ENCODE results near the gene THADA.
"Not testable (repeated sequence)": the region's sequence is repeated elsewhere in the genome, so short reads cannot be mapped to it uniquely, and the experiment has no call there.

The THADA gene

DNA sequence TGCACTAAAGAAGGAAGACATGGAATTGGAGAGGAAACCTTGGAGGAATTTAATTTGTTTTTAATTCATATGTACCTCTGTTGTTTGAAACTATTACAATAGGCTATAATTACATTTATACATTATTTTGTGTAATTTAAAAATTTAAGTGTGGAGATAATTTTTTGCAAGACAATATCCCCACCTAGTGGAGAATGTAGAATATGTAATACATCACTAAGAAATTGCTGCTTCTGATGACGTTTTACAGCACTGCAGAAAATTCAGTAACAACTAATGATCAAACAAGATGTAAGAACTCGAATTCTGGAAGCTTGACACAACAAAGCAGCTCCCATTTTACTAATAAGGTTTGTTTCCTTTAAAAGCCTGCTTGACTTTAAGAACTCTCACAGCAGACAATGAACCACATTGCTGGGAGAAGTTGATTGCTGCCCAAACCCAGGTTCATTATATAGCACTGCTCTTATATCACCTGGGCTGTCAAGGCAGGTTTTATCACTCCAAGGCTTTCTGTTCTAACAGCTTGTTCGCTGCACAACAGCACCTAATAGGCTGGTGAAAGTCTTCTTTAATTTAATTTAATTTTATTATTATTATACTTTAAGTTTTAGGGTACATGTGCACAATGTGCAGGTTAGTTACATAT, 53.4 kb downstream of the THADA start:
- no peak for DNase-seq (ENCODE audit: low read depth, low spot score)

DNA sequence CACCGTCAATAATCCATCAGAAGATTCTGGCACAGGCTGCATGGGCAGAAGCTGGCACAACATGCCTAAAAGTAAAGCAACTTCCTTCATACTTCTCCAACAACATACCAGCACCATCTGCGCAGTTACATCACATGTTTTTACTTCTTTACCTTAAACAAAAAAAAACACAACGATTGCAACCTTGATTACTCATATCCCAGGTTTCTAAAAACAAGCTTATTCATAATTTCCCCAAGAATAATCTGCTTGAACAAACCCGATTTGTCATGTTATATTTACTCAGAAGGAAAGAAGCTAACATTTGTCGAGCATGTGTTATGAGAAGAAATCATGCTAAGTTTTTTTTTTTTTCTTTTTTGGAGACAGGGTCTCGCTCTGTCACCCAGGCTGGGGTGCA, 54.7 kb downstream of the THADA start:
- DNase-seq (ENCODE audit: low read depth, low spot score) = no peak

DNA sequence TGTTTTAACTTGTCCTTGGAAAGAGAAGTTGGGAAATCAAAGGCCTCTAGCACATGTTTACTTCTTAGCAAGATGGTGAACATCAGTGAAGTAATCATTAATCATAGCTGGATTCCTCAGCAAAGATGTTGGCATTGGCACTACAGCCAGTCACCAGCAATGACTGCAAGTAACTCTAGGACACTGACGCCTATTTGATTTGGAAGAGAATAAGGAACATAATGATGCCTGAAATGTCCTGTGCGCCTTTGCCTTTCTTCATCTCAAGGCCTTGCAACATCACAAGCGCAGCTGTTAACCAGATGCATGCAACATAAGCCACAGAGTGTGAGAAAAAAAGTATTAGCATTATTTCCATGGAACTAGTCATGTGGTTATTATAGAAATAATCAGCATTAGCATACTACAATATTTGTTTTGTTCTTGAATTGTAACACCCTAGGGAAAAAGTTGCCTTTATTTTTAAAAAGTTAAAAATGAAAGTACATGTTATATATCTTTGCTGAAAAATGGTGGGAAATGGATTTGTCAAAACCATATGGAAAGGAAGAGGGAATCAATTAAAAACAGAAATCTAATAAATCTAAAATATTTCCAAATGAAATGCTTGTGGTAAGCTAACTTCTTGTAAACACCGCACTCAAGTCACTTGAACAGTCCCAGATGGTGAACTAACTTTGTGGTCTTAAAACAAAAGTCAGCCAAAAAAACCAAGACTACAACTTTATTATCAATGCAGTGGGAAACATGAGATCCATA, 55.6 kb downstream of the THADA start:
- peak; percentile 55 for DNase-seq (ENCODE audit: low read depth, low spot score)

DNA sequence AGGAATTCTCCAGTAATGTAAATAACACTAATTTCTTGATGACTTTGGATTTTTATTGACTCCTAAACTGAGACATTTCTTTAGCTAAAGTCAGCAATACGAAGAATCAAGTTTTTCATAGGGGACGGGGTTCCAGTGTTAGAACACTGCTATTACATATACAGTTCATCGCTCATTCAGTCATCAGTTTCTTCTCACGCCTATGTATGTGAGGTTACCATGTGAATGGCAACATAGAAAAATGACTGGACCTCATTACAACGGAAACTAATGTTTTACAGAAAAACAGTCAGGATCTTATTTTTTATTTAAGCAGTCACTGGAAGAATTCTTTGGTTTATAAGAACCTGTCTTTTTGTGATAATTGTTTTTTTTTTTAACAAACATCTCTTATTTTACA, 56.4 kb downstream of the THADA start:
- no peak for DNase-seq (ENCODE audit: low read depth, low spot score)

DNA sequence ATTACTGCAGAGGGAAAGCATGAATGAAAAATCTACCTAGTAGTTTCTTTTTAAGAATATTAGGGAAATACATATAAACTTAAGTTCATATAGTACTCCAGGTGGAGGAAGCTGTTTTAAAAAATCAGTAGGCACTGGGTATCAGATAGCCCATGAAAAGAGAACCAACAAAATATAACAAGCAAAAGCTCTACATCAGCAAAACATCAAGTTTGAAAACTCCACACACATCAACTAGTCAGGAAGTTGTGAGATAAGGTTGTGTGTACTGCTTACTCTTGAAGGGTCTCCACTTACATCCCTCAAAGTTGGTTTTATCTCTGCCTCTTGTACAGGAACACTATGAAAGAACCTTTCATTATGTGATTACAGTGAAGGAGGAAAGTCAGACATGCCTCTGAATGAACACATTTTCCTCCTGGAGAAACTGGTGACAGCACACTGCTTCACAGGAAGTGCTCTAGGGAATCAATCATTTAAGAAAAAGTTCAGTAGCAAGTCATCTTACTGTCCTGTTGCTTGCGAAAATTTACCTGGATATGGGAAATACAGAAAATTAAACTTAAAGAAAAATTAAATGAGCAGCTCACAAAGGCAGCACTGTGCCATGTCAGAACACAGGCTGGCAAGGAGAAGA, 57.7 kb downstream of the THADA start:
- DNase-seq (ENCODE audit: low read depth, low spot score) = no peak

DNA sequence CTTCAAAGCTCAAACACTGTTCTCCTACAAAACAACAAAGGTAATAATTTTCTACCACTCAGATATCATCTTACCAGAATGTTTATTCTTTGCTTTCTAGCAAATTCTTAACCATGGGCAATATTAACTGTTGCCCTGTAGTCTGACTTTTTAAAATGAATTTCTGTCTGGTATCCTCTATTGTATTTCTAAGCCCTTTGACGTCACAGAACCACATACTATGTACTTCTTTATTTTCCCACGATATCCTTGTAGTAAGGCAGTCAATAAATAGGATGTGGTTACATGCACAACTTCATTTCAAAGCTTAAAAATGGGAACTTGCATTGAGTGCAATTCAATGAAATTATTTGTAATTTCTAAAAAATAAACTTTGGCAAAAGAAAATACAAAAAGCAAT, 58.7 kb downstream of the THADA start:
- DNase-seq (ENCODE audit: low read depth, low spot score) = no peak

DNA sequence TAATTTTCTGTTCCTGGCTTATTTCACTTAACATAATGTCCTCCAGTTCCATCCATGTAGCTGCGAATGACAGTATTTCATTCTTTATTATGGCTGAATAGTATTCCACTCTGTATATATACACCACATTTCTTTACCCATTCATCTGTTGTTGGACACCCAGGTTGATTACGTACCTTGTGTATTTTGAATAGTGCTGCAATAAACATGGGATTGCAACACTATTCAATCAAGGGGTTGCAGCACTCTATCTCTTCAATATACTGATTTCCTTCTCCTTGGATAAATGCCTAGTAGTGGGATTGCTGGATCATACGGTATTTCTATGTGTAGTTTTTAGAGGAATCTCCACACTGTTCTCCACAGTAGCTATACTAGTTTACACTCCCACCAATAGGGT, 61.3 kb downstream of the THADA start:
- DNase-seq (ENCODE audit: low read depth, low spot score) = no peak

DNA sequence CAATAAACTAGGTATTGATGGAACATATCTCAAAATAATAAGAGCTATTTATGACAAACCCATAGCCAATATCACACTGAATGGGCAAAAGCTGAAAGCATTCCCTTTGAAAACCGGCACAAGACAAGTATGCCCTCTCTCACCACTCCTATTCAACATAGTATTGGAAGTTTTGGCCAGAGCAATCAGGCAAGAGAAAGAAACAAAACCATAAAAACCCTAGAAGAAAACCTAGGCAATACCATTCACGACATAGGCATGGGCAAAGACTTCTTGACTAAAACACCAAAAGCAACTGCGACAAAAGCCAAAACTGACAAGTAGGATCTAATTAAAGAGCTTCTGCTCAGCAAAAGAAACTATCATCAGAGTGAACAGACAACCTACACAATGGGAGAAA, 63.3 kb downstream of the THADA start:
- not testable (repeated sequence) for DNase-seq (ENCODE audit: low read depth, low spot score)

DNA sequence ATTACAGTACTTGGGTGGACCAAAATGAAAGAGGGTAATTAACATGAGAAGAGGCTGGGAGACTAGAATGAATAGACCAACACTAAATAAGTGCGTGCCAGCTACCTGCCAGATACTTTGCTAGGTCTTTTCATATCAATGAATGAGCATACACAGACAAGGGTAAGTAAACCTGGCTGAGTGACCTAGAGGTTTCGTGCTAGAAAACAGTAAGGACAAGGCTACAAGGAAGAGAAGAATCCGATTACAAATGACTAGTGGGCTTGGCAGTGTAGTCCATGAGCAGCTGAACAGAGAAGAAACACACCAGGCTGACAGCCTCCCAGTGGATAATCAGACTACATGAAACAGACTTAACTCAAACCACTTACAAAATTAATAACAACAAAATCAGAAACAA, 64.6 kb downstream of the THADA start:
- no peak for DNase-seq (ENCODE audit: low read depth, low spot score)

DNA sequence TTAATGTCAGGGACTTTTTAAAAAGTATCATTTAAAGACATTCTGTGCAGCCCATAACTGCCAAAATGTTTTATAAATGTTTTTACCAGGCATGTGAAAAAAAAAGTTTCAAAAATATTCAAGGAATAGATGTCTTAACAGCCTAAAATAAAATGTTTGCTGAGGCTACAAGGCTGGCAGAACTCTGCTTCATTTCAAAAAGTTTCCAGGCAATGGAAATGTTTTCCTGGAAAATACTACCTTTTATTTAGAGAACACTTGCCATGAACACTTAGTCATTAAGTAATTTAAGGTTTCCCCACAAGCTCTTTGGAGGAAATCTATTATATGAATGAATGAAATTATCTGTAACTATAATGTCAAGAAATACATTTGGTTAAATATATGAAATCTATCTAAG, 68.8 kb downstream of the THADA start:
- DNase-seq (ENCODE audit: low read depth, low spot score) = no peak

DNA sequence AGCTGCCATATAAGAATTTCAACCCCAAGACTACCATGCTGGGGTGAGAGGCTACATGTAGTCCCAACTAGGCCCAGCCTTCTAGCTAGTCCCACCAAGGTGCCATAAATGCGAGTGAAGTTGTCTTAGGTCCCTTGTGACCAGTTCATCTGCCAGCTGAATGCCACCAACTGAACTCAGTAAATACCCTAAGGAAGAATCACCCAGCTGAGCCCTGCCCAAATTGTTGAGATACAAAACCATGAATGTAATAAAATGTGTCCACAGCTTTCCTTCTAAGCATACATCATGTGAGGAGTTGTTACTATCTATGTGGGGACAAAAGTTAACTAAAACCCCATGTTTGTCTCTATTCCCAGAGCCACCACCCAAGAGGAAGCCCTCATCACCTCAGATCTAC, 70.3 kb downstream of the THADA start:
- no peak for DNase-seq (ENCODE audit: low read depth, low spot score)

DNA sequence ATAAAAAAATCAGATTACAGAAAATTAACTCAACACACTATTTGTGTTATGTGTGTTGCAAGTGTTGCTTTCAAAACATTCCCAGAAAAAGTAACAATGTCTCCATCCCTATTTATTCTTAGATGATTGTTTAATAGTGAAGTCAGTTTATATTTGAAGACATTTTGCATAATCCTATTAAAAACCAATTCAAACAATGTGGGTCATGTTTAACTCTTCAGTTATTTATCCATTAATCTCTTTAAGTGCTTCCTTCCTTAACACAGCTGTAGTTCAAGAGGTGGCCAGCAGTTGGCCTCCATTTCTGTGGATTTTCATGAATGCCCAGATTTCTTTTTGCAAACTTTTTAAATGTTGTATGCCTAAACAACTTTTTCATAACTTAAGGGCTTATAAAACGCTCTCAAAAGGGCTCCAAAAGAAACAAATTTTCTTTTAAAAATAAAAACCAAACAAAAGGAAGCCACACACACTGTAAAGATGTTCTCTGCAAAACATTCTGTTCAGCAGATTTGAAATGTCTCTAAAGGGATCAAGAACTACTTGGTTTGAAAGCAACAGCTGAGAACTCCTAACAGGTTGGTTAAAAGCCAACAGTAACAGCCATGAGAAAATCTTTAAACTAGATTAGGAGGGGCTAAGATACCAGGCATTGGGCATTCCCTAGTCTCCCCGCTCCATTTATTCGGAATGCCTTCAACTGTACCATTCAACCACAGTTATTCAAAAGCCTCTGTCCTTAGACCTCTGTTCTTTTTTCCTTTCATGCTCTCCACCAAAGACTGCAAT, 71.5 kb downstream of the THADA start:
- DNase-seq (ENCODE audit: low read depth, low spot score) = no peak

DNA sequence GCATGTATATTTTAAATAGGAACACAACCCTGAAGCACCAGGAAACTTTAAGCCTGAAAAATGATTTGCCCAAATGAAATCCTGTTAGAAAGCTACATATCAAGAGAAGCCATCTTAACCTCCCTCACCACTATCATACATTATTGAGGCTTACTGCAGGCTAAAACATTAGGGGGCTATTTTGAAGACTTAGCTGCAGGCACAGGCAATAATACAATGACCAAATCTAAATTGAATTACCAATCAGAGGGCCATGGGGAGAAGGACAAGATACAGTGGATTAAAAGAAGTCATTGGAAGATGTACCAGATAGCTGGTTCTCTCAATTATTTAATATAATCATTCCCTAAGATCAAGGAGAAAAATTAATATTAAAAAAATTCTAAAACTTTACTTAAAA, 73.7 kb downstream of the THADA start:
- no peak for DNase-seq (ENCODE audit: low read depth, low spot score)

DNA sequence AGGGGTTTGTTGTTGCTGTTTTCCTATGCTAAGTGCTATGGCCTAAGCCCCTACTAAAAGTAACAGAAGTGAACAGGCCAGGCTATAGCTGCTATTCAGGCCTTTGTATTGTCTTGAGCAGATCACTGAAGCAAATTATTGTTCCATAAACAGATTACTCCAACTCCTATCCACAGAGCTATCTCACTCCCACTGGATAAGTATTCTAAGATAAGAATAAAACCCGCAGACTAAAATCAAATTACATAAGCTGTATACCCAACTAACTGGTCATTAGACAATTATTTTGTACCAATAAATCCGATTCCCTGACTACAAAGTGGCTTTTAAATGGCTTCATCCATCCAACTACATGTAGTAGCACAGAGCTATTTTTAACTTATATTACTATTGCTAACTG, 74.3 kb downstream of the THADA start:
- no peak for DNase-seq (ENCODE audit: low read depth, low spot score)

DNA sequence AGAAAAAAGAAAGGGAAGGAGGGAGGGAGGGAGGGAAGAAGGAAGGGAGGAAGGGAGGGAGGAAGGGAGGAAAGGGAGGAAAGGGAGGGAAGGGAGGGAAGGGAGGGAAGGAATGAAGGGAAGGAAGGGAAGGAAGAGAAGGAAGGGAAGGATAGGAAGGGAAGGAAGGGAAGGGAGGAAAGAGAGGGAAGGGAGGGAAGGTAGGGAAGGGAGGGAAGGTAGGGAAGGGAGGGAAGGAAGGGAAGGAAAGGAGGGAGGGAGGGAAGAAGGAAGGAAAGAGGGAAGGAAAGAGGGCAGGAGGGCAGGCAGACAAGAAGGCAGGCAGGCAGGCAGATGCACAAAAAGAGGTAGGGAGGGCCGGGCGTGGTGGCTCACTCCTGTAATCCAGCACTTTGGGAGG, 74.9 kb downstream of the THADA start:
- DNase-seq (ENCODE audit: low read depth, low spot score) = no peak

DNA sequence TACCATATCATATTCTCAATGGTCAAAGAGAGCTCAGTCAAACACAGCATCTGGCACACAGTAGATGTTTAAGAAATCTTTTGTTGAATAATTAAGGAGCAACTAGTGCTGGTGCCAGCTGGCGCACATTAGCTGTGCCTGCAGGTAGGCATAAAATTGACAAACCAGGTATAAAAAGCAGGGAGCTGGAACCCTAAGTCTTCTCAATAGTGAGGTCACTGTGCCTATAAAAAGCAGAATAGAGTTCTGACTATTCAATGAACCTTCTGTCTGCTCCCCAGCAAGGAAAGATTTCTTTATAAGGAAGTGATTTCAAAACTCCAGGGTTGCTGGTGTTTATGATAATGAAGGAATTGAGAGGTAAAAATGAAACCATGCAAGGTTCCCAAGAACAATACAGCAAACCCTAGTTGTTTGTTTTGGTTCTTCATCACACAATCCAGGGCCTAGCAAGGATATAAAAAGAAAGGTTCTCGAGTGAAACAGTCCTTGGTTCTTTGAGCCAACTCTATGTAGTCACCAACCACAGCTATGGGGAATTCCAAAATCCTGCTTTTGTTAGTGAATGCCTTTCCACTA, 76.1 kb downstream of the THADA start:
- DNase-seq (ENCODE audit: low read depth, low spot score) = no peak

DNA sequence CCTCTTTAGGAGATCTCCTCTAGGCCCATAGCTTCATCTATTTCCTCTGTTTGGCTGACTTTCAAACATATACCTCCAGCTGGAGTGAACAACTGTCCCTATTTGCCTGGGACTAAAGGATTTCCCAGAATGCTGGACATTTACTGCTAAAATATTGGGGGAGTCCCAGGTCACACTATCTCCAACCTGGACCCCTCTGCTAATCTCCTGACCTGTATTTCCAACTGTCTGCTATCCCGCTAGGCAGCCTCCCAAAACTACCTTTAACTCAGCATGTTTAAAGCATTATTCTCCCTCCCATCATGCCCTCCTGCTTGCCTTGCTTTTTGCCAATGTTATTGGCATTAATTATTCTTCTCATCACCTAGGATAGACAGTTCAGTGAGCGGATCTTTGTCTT, 77.1 kb downstream of the THADA start:
- DNase-seq (ENCODE audit: low read depth, low spot score) = no peak

DNA sequence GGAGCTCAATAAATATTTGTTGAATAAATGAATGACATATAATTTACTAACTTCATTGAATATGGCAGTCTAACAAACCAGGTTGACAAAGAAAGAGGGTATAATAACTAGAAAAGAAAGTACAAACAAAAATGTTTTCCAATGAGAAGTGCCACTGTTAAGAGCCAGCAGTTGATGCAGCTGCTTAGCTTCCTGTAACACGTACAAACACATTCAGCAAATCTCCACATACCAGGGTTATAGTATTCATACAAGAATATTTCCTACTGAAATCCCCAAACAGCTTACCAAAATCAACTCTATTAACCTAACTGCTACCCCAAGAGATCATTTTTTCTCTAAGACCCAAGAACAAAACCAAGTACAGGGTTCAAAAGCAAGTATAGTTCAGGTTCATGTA, 77.7 kb downstream of the THADA start:
- DNase-seq (ENCODE audit: low read depth, low spot score) = no peak

DNA sequence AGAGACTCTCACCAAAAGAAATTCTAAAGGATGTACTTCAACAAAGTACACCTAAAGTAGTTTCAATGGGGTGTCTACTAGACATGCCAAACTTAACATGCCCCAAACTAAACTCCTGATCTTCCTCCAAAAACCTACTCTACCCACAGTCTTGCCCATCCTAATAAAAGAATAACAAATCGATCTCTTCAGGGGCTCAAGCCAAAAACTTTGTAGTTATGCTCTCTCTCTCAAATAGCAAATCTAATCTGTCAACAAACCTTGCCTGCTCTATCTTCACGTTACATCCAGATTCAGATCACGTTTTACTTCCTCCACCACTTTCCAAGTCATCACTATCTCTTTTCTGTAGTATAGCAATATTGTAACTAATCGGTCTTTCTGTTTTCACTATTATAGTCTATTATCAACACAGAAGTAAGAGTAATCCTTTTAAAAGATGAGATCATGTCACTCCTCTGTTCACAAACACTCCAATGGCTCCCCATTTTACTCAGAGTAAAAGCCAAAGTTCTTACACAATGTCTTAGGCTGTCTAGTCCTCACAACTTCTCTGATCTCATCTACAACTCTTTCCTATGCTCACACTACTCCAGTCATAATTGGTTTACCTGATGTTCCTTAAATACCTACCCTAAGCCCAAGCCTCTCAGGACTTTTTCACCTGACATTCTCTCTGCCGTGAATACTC, 79.9 kb downstream of the THADA start:
- no peak for DNase-seq (ENCODE audit: low read depth, low spot score)

DNA sequence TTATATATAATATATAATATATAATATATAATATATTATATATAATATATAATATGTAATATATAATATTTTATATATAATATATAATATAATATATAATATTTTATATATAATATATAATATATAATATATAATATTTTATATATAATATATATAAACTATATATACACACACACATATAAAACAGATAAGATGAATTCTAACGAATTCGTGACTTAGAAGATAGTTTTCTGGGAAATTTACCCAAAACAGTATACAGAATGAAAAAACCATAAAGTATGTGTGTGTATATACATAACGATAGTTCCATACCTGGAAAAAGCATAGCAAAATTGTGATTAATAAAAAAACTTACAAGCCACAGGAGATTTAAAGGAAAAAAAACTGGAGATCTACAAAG, 80.6 kb downstream of the THADA start:
- no peak for DNase-seq (ENCODE audit: low read depth, low spot score)

DNA sequence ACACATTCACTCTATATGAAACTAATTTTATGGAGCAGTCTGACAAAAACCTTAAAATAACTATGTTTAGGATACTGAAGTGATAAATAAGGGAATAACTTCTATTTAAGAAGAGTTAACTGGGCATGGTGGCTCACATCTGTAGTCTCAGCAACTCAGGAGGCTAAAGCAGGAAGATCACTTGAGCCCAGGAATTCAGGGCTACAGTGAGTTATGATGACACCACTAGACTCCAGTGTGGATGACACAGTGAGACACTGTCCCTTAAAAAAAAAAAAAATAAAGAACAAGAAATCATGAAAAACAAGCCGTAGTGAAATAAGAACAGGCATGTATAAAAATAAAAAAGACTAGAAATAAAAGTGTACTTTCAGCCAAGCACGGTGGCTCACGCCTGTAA, 82.0 kb downstream of the THADA start:
- no peak for DNase-seq (ENCODE audit: low read depth, low spot score)

All from brain pericyte (primary cell).